Measurements from ENCODE around the gene SATB1.

Gene SATB1

DNA sequence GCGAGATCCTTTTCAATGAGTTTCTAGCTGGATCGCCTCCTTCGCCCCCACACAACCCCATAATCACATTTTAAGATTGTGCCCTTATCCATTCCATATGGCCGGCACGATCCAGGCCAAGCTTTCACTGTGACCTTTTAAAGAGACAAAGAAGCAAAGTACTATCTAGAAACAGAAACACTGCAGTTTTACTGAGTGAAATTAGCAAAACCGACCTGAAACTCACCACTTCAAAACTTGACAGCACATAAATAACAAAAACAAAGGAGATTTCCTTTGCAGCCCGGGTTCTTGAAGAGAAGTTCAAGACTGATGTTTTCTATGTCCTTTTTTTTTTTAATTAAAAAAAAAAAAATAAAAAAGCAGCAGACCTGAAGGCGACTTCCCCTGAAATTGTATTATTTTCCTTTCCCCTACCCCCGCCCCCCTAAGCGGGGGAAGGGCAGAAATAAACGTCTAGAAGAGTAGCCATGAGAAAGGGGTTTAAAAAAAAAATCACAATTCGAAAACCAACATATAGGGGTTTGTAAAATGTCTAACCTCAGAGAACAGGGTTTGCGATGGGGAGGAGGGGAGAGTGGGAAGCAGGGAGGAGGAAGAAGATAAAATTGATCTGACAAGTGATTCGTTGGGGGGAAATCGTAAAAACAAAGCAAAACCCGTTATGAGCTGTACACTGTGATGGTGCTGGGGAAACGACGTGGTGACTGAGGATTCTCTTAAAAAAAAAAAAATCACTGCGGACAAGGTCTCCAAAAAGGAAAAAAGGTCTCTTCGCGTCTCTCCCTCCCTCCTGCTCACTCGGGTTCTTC, 1.5 kb downstream of the SATB1 start:
- no peak for TF ChIP-seq ZNF274 (IDR thresholded peaks at IDR 0.05; ENCODE audit: low read depth, low read length)
- H3K4me3 ChIP-seq (ENCODE audit: low read length) = peak overlapping the region; percentile 54

DNA sequence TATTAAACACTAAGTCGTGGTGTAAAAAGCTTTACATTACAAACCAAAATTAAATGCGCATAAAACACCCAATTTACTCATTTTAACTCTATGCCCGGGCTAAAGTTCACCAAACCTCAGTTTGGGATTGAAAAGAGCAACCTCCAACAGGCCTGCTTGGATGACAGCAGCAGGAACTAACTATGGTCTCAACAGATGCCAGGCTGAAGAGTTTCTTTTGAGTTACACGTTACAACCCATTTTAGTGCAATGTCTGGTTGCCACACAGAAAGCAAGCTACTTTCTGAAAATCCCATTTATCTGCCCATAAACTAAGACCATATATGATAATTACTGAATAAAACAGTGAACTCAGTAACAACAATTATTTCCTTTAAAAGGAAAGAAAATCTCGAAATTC, 2.2 kb downstream of the SATB1 start:
- H3K4me3 ChIP-seq (ENCODE audit: low read length) = no peak overlapping the region; the same call in 1 of the 2 replicates
- TF ChIP-seq ZNF274 (IDR thresholded peaks at IDR 0.05; ENCODE audit: low read depth, low read length) = no peak

DNA sequence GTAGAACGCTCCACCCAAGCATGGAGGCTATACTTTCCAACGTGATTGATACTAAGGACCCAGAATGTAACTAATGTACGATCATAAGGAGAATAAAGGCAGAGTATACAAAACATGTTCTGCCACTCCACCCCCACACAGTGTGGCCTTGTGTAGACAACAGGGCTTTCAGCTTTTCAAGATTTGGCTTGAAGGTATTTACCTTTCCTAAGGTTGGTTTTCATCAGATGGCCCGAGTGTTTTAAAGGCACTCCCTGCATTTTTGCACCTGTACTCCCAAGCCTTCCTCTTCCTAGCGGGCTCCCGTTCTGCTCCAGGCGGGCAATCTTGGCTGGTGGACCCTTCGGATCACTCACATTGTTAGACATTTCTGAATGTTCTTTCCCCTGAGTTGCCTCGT, 4.6 kb downstream of the SATB1 start:
- no peak overlapping the region for H3K4me3 ChIP-seq (ENCODE audit: low read length)
- no peak for TF ChIP-seq ZNF274 (IDR thresholded peaks at IDR 0.05; ENCODE audit: low read depth, low read length)

DNA sequence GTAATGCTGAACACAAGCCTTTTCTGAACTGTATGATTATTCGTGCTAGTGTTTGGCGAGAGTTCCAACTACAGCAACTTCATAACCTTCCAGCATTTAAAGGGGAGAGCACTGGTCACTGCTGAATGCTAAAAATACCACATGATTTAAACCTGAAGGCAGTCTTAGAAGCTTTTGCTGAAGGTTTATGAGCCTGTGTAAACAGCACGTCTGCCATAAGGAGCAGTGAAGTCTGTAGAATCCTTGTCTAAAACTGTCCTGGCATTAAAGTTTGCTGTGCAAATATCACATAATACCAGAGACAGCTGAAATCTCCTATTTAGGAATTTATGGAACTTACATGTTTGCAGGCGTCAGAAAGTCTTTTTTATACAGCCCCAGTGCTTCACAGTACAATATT, 5.9 kb downstream of the SATB1 start:
- TF ChIP-seq ZNF274 (IDR thresholded peaks at IDR 0.05; ENCODE audit: low read depth, low read length) = no peak
- H3K4me3 ChIP-seq (ENCODE audit: low read length) = no peak overlapping the region

DNA sequence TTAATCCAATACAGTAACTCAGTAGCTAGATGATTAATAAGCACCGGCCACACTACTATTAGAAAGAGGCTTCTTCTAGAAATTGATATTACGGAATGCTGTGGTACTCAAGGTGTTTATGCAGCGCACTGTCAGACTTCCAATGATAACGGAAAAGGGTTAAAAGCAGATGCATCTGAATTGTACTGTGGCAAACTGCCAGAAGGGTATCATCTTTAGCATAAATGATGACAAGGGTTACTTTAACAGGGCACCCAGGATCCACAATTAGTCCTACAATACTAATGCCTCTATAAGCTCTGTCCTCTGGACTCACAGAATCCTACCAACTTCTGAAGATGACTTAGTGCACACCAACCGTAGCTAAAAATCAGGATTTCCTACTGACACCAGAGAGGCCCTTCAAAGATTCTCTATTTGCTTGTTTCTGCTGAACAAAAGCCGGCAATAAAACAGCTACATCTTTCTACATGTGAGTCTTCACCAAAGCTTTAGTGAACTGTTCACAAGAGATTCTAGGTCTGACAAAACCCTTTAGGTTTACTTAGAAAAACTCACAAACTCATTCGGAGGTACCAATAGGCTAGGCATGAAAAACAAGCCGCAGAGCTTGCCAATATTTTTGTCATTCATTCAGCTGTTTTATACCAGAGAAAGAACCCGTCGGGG, 7.1 kb downstream of the SATB1 start:
- TF ChIP-seq ZNF274 (IDR thresholded peaks at IDR 0.05; ENCODE audit: low read depth, low read length) = no peak
- no peak overlapping the region for H3K4me3 ChIP-seq (ENCODE audit: low read length)

DNA sequence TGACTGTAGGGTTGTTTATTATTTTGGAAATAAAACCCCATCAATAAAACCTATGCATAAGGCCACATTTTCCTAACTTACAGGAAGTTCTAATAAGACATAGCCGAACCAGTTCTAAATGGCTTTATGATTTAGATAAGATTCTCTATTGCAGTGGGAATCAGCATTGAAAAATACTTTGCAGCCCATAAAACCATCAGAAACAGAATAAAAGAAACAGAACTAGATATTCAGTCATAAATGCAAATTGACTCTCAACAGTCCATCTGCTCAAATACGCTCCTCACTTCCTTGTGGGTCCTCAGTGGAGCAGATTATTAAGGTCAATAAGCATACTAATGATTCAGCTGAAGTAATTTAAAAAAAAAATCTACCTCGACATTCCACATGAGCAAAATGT, 8.8 kb downstream of the SATB1 start:
- no peak overlapping the region for H3K4me3 ChIP-seq (ENCODE audit: low read length)
- TF ChIP-seq ZNF274 (IDR thresholded peaks at IDR 0.05; ENCODE audit: low read depth, low read length) = no peak

DNA sequence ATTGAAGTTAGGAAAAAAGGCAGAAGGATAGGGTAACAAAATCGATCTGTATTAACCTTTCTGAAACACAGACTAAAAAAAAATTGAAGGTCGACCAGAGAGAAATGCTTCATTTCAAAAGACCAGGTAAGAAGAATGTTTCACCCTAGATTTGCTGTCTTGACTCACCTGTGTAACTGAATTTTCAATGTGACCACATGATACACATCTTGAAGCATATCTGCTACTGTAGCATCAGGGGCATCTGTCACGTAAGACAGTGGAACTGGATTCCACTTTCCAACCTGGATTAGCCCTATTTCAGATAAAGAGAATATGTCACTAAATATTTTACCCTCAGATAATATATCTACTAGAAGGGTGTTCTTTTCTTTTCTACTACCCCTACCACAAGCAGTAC, 9.3 kb downstream of the SATB1 start:
- TF ChIP-seq ZNF274 (IDR thresholded peaks at IDR 0.05; ENCODE audit: low read depth, low read length) = no peak
- no peak overlapping the region for H3K4me3 ChIP-seq (ENCODE audit: low read length)

DNA sequence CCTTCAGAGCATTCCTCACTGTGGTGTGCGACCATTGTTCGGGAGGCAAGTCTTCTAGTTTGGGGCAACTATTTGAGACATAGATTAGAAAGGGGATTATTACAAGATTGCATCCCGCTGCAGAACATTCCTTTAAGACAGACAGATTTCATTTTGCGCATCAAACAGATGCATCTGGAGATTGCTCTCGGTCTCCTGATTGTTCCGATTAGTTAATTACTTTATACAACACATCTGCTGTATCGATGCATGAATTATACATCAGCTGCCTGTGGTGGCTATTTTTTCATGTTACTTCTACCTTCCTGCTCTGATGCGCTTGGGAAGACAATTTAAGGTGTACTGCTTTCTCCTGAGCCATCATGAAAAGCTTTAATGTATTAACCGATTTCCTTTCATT, 10.0 kb downstream of the SATB1 start:
- H3K4me3 ChIP-seq (ENCODE audit: low read length) = no peak overlapping the region
- no peak for TF ChIP-seq ZNF274 (IDR thresholded peaks at IDR 0.05; ENCODE audit: low read depth, low read length)

DNA sequence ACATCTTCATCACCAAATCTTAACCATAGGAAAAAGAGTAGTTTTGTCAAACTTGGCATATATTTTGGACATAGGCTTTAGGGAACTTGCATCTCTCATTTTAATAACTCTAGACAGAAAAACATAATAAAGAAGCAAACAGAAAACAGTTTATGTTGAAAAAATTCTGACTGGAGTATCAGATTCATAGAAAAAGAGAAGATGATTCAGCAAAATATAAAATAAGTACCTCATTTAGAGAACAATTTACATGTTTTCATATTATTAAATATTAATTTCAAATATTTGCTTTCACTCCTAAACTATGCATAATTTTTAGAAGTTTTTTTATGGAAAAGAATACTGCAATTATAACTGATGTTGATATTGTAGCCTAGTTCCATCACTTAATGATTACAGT, 12.5 kb downstream of the SATB1 start:
- no peak for TF ChIP-seq ZNF274 (IDR thresholded peaks at IDR 0.05; ENCODE audit: low read depth, low read length)
- no peak overlapping the region for H3K4me3 ChIP-seq (ENCODE audit: low read length)

DNA sequence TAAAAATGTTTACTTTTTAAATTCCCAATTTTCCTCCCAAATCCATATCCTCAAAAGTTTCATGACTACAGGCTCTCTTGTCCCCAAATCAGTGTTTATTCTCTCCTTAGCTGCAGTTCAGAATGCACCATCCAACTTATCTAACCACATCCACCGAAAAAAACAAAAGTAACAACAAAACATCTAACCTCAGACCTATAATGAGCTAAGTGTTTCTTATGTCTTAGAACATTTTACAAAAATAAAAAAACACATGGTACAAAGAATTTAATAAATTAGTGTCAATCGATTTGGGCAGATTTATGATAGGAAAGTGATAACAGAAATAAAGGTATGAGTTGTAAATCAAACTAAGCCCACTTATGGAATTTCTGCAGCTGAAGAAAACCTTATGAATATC, 13.6 kb downstream of the SATB1 start:
- no peak for TF ChIP-seq ZNF274 (IDR thresholded peaks at IDR 0.05; ENCODE audit: low read depth, low read length)
- H3K4me3 ChIP-seq (ENCODE audit: low read length) = no peak overlapping the region

DNA sequence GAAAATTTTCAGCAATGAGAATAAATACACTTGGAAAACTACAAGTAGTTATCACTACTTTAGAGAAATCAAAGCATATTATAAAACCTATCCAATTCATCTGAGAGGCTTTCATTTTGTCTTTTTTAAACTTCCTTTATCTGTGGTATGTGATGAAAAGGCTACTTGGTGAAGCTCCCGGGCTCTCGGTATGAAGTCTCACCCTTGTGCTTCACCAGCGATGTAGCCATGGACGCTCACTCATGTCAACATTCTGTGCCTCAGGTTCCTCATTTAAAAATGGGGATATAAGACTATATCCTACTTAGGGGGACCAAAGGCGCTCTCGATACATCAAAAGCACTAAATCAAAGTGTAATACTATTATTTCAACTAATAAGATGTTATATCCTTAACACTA, 14.9 kb downstream of the SATB1 start:
- no peak for TF ChIP-seq ZNF274 (IDR thresholded peaks at IDR 0.05; ENCODE audit: low read depth, low read length)
- H3K4me3 ChIP-seq (ENCODE audit: low read length) = no peak overlapping the region

DNA sequence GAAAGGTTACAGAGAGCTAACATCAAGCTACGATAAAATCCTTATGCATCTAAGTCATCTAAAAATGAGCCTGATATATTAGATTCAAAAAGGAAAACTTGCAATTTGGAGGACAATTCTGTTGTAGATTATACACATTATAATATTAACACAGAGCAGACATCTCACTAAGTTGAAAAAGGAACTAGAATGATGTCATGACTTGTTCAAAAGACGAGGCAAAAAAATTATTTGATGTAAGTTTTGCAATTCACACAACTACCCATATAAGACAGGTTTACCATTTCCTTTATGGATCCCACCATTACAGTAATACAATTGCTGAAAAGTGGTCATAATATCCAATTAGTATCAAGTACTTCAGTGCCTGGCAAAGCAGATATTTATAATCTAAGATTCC, 15.9 kb downstream of the SATB1 start:
- no peak for TF ChIP-seq ZNF274 (IDR thresholded peaks at IDR 0.05; ENCODE audit: low read depth, low read length)
- no peak overlapping the region for H3K4me3 ChIP-seq (ENCODE audit: low read length)

DNA sequence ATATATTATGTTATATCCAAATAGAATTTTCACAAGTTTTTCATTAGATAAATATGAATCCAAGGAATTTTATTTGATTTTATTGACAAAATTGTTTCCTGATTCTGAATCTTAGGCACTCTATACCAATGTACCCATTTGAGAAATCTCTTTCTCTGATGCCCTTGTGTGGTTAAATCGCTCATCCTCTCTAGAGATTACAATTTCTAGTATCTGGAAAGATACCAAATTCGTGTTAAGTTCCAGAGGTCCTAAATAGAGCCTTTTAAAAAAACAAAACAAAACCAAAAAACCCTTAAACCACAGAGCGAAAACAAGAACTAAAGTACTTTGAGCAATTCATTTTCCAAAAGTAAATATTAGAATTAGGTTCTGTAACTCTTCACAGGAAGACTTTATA, 20.0 kb downstream of the SATB1 start:
- H3K4me3 ChIP-seq (ENCODE audit: low read length) = no peak overlapping the region
- no peak for TF ChIP-seq ZNF274 (IDR thresholded peaks at IDR 0.05; ENCODE audit: low read depth, low read length)

DNA sequence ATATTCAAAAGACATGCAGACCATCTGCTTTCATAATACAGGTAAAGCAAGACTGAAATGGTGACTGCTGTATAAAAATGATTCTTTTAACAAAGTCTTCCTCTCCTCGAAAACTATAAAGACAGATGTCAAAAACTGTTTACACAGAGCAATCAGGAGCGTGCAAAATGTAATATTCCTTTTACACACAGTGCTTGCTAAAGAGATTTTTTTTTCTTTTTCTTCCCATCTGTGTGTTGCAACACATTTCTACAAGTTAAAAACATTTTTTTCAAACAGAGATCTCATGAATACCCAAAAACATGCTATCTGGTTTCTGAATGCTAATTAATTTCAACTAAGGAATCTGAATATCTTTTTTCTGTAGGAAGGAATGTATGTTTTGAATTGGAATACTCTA, 22.1 kb downstream of the SATB1 start:
- no peak overlapping the region for H3K4me3 ChIP-seq (ENCODE audit: low read length)
- TF ChIP-seq ZNF274 (IDR thresholded peaks at IDR 0.05; ENCODE audit: low read depth, low read length) = no peak

DNA sequence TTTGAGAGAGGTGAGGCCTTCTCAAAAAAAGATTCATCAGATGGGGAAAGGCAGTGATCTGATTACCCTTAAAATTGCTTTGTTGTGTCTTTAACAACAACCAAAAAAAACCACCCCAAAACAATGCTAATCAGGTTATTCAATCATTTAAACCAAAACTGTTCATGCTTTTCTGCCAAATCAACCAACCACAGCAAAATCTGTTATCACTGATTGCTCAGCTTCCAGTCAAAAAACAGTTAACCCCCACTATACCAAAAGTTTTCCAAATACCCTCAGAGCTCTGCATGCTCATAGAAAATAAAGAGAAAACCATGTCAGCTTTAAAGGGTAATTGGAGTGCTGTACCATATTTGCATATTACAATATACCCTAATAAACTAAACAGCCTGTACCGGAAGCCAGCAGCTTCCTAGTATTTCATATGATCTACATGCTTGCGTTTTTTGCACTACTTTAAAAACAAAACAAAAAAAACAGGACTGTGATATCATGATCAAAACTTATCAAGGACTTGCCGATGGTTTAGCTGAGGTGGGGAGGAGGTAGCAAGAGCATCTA, 22.8 kb downstream of the SATB1 start:
- no peak overlapping the region for H3K4me3 ChIP-seq (ENCODE audit: low read length)
- TF ChIP-seq ZNF274 (IDR thresholded peaks at IDR 0.05; ENCODE audit: low read depth, low read length) = no peak
